ENCODE results near the gene NFKBIA. TPM values are rescaled to one million over a fixed set of nuclear protein-coding genes. Genes with fewer than 3 reads are reported as not detected.

The NFKBIA gene, protein sequence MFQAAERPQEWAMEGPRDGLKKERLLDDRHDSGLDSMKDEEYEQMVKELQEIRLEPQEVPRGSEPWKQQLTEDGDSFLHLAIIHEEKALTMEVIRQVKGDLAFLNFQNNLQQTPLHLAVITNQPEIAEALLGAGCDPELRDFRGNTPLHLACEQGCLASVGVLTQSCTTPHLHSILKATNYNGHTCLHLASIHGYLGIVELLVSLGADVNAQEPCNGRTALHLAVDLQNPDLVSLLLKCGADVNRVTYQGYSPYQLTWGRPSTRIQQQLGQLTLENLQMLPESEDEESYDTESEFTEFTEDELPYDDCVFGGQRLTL
- polyA plus RNA-seq (2011; rRNA removed) (65.0 and 102 TPM in 2 replicates), polyA plus RNA-seq (2017; fragmentation: RNase III; extraction: RNeasy Plus Mini Kit Qiagen cat#74134 plus additional on column Dnase treatment) (101 to 115 TPM (median 103 TPM) in 3 replicates), polyA minus RNA-seq (2011; rRNA and poly(A)+ RNA removed) (335 and 379 TPM in 2 replicates)
- polyA plus RNA-seq (2012; cell fraction: cytosol; rRNA removed): 239 and 266 TPM in 2 replicates
- 490 and 573 TPM in 2 replicates for polyA plus RNA-seq (2012; cell fraction: nucleus; rRNA removed)

DNA sequence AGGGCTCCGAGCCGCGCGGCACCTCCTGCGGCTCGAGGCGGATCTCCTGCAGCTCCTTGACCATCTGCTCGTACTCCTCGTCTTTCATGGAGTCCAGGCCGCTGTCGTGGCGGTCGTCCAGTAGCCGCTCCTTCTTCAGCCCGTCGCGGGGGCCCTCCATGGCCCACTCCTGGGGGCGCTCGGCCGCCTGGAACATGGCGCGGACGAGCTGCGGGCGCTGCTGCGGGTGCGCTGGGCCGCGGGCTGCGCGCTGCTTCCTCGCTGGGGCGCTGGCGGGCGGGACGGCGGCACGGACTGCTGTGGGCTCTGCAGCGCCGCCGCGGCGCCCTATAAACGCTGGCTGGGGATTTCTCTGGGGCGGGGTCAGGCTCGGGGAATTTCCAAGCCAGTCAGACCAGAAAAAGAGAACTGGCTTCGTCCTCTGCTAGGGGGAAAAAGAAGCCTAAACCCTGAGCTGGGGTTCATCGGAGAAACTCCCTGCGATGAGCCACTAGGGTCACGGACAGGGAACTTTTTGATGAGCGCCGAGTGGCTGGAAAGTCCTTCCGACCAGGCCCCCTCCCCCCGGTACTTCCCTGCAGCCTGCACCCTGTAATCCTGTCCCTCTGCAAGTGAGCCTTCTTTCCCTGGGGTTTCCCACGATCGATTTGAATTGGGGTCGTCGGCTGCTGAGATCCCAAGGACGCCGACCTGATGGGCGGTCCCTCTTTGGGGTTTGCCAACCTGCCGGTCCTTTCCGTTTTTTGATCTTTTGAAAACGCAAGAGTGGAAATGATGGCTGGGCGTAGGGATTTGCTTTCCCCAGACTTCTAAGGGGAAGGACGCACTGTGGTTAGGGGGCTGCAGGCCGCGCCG is at the start of gene NFKBIA:
NFKBIA (minus strand) TSS at position 301 of the 855 bp plus-strand sequence; CDS start at position 196, 105 bp downstream.
- H3K27ac ChIP-seq: peak within 1 kb of the TSS; percentile 99
- FAIRE-seq (no peak), ATAC-seq (peak; percentile 80 to 81), DNase-seq (ENCODE audit: low read depth in 1 of 2, low spot score in 1 of 2) (peak; percentile 79 to 88)
- peaks cover 53% of the 10 kb centered on the region for H3K4me1 ChIP-seq
- peak within 1 kb of the TSS; percentile 97 for H3K4me3 ChIP-seq
- POLR2A ChIA-PET: interaction anchor here (0.5 to 4.2 kb wide), 30 partner anchors 11 to 704 kb away, joined by 3 to 62 read pairs (median 8); partner anchors contain the start of genes FAM177A1, PPP2R3C, PRORP and PSMA6
- CTCF ChIA-PET: interaction anchor here (0.5 to 6.5 kb wide), 35 partner anchors 8 to 382 kb away, joined by 3 to 35 read pairs (median 4); partner anchors contain the start of gene PSMA6
- no peak for TF ChIP-seq CHD4 (IDR thresholded peaks at IDR 0.05; ENCODE audit: borderline replicate concordance)
- peak; percentile 54; the same call in 1 of the 2 replicates for TF ChIP-seq GATA3 (IDR thresholded peaks at IDR 0.05; ENCODE audit: borderline replicate concordance)
- no peak for TF ChIP-seq HOXB13 (CRISPR knock-in tag; IDR thresholded peaks at IDR 0.05; ENCODE audit: low read depth)
- TF ChIP-seq EHMT2 (IDR thresholded peaks at IDR 0.05; ENCODE audit: low read depth): no peak
- peak; percentile 76 for TF ChIP-seq PHF8 (IDR thresholded peaks at IDR 0.05; ENCODE audit: borderline replicate concordance, low read depth)
- TF ChIP-seq RARB (CRISPR knock-in tag; IDR thresholded peaks at IDR 0.05): no peak
- no peak for TF ChIP-seq HDAC2 (IDR thresholded peaks at IDR 0.05)
- TF ChIP-seq, protein P1, sequence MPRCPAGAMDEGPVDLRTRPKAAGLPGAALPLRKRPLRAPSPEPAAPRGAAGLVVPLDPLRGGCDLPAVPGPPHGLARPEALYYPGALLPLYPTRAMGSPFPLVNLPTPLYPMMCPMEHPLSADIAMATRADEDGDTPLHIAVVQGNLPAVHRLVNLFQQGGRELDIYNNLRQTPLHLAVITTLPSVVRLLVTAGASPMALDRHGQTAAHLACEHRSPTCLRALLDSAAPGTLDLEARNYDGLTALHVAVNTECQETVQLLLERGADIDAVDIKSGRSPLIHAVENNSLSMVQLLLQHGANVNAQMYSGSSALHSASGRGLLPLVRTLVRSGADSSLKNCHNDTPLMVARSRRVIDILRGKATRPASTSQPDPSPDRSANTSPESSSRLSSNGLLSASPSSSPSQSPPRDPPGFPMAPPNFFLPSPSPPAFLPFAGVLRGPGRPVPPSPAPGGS (IDR thresholded peaks at IDR 0.05): peak; percentile 94
- TF ChIP-seq, protein P2, sequence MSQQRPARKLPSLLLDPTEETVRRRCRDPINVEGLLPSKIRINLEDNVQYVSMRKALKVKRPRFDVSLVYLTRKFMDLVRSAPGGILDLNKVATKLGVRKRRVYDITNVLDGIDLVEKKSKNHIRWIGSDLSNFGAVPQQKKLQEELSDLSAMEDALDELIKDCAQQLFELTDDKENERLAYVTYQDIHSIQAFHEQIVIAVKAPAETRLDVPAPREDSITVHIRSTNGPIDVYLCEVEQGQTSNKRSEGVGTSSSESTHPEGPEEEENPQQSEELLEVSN (IDR thresholded peaks at IDR 0.05; ENCODE audit: borderline replicate concordance, low read depth): 0 out of 2 replicates have a peak, but pooled peaks have one; percentile 17
- TF ChIP-seq POLR2AphosphoS2 (conservative IDR thresholded peaks at IDR 0.05; ENCODE audit: low read length): no peak
- TF ChIP-seq RCOR1 (IDR thresholded peaks at IDR 0.05; ENCODE audit: low read depth, low read length): no peak
- TF ChIP-seq, protein P3, sequence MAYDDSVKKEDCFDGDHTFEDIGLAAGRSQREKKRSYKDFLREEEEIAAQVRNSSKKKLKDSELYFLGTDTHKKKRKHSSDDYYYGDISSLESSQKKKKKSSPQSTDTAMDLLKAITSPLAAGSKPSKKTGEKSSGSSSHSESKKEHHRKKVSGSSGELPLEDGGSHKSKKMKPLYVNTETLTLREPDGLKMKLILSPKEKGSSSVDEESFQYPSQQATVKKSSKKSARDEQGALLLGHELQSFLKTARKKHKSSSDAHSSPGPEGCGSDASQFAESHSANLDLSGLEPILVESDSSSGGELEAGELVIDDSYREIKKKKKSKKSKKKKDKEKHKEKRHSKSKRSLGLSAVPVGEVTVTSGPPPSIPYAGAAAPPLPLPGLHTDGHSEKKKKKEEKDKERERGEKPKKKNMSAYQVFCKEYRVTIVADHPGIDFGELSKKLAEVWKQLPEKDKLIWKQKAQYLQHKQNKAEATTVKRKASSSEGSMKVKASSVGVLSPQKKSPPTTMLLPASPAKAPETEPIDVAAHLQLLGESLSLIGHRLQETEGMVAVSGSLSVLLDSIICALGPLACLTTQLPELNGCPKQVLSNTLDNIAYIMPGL (CRISPR knock-in tag; IDR thresholded peaks at IDR 0.05; ENCODE audit: borderline replicate concordance): no peak
- TF ChIP-seq, protein P4, sequence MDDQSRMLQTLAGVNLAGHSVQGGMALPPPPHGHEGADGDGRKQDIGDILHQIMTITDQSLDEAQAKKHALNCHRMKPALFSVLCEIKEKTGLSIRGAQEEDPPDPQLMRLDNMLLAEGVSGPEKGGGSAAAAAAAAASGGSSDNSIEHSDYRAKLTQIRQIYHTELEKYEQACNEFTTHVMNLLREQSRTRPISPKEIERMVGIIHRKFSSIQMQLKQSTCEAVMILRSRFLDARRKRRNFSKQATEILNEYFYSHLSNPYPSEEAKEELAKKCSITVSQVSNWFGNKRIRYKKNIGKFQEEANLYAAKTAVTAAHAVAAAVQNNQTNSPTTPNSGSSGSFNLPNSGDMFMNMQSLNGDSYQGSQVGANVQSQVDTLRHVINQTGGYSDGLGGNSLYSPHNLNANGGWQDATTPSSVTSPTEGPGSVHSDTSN (IDR thresholded peaks at IDR 0.05): peak; percentile 53; the same call in 1 of the 2 replicates
- peak; percentile 15 for TF ChIP-seq MAFK (IDR thresholded peaks at IDR 0.05; ENCODE audit: partially characterized antibody)
- peak; percentile 94 for TF ChIP-seq POLR2A (IDR thresholded peaks at IDR 0.05; ENCODE audit: low read length)
- peak in 1 of 2 experiments; percentile 63; a peak in 3 of 5 replicates for TF ChIP-seq JUN (IDR thresholded peaks at IDR 0.05)
- TF ChIP-seq EP300 (IDR thresholded peaks at IDR 0.05): no peak
- TF ChIP-seq, protein P5, sequence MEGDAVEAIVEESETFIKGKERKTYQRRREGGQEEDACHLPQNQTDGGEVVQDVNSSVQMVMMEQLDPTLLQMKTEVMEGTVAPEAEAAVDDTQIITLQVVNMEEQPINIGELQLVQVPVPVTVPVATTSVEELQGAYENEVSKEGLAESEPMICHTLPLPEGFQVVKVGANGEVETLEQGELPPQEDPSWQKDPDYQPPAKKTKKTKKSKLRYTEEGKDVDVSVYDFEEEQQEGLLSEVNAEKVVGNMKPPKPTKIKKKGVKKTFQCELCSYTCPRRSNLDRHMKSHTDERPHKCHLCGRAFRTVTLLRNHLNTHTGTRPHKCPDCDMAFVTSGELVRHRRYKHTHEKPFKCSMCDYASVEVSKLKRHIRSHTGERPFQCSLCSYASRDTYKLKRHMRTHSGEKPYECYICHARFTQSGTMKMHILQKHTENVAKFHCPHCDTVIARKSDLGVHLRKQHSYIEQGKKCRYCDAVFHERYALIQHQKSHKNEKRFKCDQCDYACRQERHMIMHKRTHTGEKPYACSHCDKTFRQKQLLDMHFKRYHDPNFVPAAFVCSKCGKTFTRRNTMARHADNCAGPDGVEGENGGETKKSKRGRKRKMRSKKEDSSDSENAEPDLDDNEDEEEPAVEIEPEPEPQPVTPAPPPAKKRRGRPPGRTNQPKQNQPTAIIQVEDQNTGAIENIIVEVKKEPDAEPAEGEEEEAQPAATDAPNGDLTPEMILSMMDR (IDR thresholded peaks at IDR 0.05): peak; percentile 48
- TF ChIP-seq BHLHE40 (IDR thresholded peaks at IDR 0.05; ENCODE audit: low read depth, low read length): no peak
- TF ChIP-seq, protein P6, sequence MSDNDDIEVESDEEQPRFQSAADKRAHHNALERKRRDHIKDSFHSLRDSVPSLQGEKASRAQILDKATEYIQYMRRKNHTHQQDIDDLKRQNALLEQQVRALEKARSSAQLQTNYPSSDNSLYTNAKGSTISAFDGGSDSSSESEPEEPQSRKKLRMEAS (IDR thresholded peaks at IDR 0.05): peak; percentile 58; the same call in 1 of the 2 replicates
- no peak for TF ChIP-seq EHF (CRISPR knock-in tag; IDR thresholded peaks at IDR 0.05)
- peak in 1 of 2 experiments; percentile 46; a peak in 2 of 5 replicates for TF ChIP-seq RAD21 (conservative IDR thresholded peaks at IDR 0.05 in 1 of 2, IDR thresholded peaks at IDR 0.05 in 1 of 2)
- TF ChIP-seq CBX2 (IDR thresholded peaks at IDR 0.05; ENCODE audit: borderline replicate concordance, low read depth): no peak
- no peak; the same call in 1 of the 2 replicates for TF ChIP-seq TP53 (CRISPR knock-in tag; IDR thresholded peaks at IDR 0.05)
- no peak for TF ChIP-seq FOSL2 (IDR thresholded peaks at IDR 0.05)
- TF ChIP-seq FOSL2 (CRISPR knock-in tag; IDR thresholded peaks at IDR 0.05): peak; percentile 41; the same call in 1 of the 2 replicates
- TF ChIP-seq SMC3 (IDR thresholded peaks at IDR 0.05): peak; percentile 47; the same call in 2 of the 3 replicates
- 0 out of 2 replicates have a peak, but pooled peaks have one; percentile 17 for TF ChIP-seq MYC (IDR thresholded peaks at IDR 0.05; ENCODE audit: borderline replicate concordance, low read length)
- TF ChIP-seq ZNF302 (CRISPR knock-in tag; IDR thresholded peaks at IDR 0.05): no peak
- H3K9me3 ChIP-seq: no peaks in the 10 kb centered on the region
- peak within 1 kb of the TSS; percentile 98 for H3K4me2 ChIP-seq
- WGBS (ENCODE audit: missing lambda C conversion rate): 3% methylated on average over 34 of the region's 69 CpGs

Measured in A549 (cell line).